ENCODE measurements around the gene MIEF2.

MIEF2 gene

DNA sequence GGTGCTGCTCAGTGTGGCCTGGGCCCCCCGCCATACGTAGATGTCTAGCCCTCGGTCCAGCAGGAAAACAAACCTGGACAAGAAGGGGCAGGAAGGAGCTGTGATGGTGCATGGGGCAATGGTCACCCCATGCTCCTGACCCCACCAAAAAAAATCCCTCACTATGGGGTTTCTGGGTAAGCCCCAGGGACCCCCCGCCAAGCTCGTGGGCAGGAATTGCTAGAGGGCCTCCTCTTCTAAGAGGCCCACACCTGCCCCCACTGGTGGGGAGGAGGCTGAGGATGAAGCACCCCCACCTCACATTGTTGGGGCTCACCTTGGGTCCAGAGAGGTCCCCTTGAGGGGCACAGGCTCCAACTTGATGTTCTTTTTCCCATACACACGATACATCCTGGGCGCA, 11.7 kb upstream of the MIEF2 start:
- TF ChIP-seq, protein P1, sequence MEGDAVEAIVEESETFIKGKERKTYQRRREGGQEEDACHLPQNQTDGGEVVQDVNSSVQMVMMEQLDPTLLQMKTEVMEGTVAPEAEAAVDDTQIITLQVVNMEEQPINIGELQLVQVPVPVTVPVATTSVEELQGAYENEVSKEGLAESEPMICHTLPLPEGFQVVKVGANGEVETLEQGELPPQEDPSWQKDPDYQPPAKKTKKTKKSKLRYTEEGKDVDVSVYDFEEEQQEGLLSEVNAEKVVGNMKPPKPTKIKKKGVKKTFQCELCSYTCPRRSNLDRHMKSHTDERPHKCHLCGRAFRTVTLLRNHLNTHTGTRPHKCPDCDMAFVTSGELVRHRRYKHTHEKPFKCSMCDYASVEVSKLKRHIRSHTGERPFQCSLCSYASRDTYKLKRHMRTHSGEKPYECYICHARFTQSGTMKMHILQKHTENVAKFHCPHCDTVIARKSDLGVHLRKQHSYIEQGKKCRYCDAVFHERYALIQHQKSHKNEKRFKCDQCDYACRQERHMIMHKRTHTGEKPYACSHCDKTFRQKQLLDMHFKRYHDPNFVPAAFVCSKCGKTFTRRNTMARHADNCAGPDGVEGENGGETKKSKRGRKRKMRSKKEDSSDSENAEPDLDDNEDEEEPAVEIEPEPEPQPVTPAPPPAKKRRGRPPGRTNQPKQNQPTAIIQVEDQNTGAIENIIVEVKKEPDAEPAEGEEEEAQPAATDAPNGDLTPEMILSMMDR (IDR thresholded peaks at IDR 0.05): no peak
- H3K27ac ChIP-seq: no peak overlapping the region

DNA sequence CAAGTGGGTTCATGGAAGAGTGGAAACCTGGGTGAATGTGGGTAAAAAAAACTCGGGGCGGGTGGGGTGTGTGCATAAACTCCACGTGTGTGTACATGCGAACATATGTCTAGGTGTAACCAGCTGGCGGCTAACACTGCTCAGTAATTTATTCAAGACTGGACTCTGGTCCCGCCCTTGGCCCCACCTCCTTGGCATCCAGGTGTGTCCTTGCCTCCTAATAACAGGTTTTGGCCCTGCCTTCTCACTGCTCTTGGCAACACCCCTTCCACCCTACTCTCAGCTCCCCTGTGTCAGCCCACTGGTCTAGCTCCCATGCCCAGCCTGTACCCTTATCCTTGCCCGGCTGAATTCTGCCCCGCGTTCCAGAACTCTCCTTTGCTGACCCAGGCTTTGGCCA, 10.2 kb upstream of the MIEF2 start:
- Histone ChIP-seq H3K9ac (no peak overlapping the region), H3K79me2 (peaks cover 23% of the 10 kb centered on the region), H3K36me3 (ENCODE audit: control insufficient read depth, insufficient read depth, low read length) (no peaks in the 10 kb centered on the region), H3K4me1 (no peaks in the 10 kb centered on the region), H3K4me2 (ENCODE audit: low read length) (no peak overlapping the region), H3K9me3 (ENCODE audit: control insufficient read depth, low read length) (no peaks in the 10 kb centered on the region), H3K27ac (no peak overlapping the region), H2AFZ (no peak overlapping the region), H3K27me3 (ENCODE audit: control insufficient read depth, insufficient read depth, low read length) (no peaks in the 10 kb centered on the region), H3K4me3 (ENCODE audit: low read depth, low read length) (no peak overlapping the region)
- TF ChIP-seq, protein P1 (IDR thresholded peaks at IDR 0.05): no peak

More for the DNA sequence above, 11.7 kb upstream of the MIEF2 start:
- Histone ChIP-seq H3K79me2 (peaks cover 13% of the 10 kb centered on the region), H3K9ac (no peak overlapping the region), H2AFZ (no peak overlapping the region), H3K4me2 (ENCODE audit: low read length) (no peak overlapping the region), H3K4me3 (ENCODE audit: low read depth, low read length) (no peak overlapping the region), H3K36me3 (ENCODE audit: control insufficient read depth, insufficient read depth, low read length) (no peaks in the 10 kb centered on the region), H3K27me3 (ENCODE audit: control insufficient read depth, insufficient read depth, low read length) (no peaks in the 10 kb centered on the region), H3K4me1 (no peaks in the 10 kb centered on the region), H3K9me3 (ENCODE audit: control insufficient read depth, low read length) (no peaks in the 10 kb centered on the region)

DNA sequence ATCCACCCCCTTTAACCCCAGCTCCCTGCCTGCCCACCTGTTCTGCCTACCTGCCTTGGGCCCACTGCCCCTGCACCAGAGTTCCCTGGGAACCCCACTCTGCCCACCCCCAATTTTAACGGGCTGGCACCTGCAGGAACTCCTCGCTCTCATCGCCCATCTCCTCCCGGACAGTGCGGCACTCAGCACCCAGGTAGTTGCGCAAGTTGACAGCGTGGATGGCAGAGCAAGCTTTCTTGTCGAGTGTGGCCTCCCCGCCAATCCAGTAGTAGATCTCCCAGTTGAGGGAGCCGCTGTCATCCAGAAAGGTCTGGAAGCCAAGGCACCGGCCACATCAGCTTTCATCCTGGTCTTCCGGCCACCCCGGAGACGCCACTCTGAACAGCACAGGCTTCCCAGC, 9.8 kb upstream of the MIEF2 start:
- H3K4me1 ChIP-seq: no peaks in the 10 kb centered on the region
- H3K79me2 ChIP-seq: peaks cover 26% of the 10 kb centered on the region
- H3K9me3 ChIP-seq (ENCODE audit: control insufficient read depth, low read length): no peaks in the 10 kb centered on the region
- no peaks in the 10 kb centered on the region for H3K27me3 ChIP-seq (ENCODE audit: control insufficient read depth, insufficient read depth, low read length)
- TF ChIP-seq, protein P1 (IDR thresholded peaks at IDR 0.05): no peak
- no peak overlapping the region for H3K4me3 ChIP-seq (ENCODE audit: low read depth, low read length)
- no peak overlapping the region for H3K27ac ChIP-seq
- no peaks in the 10 kb centered on the region for H3K36me3 ChIP-seq (ENCODE audit: control insufficient read depth, insufficient read depth, low read length)
- no peak overlapping the region for H3K4me2 ChIP-seq (ENCODE audit: low read length)
- H2AFZ ChIP-seq: no peak overlapping the region
- no peak overlapping the region for H3K9ac ChIP-seq

DNA sequence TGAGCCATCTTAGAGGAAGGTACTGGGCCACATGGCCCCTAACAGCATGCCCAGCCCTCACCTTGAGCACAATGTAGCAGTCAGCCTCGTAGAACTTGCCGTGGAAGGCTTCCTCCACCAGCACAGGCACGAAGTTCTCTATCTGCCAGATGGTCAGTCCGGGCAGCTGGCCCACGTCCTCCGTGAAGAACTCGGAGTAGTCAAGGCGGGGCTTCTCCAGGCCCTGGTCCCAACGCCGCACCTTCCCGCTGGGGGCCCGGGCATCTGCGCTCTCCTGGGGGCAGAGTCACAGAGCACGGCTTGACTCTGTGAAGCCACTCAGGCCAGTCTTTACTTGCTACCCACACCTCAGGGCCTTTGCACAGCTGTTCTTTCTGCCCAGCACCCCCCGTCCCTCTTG, 9.3 kb upstream of the MIEF2 start:
- H3K4me1 ChIP-seq: no peaks in the 10 kb centered on the region
- TF ChIP-seq, protein P1 (IDR thresholded peaks at IDR 0.05): no peak
- peaks cover 31% of the 10 kb centered on the region for H3K79me2 ChIP-seq
- no peak overlapping the region for H3K9ac ChIP-seq
- H3K27me3 ChIP-seq (ENCODE audit: control insufficient read depth, insufficient read depth, low read length): no peaks in the 10 kb centered on the region
- H3K36me3 ChIP-seq (ENCODE audit: control insufficient read depth, insufficient read depth, low read length): no peaks in the 10 kb centered on the region
- no peak overlapping the region for H3K27ac ChIP-seq
- H3K9me3 ChIP-seq (ENCODE audit: control insufficient read depth, low read length): no peaks in the 10 kb centered on the region
- H3K4me3 ChIP-seq (ENCODE audit: low read depth, low read length): no peak overlapping the region
- H2AFZ ChIP-seq: no peak overlapping the region
- H3K4me2 ChIP-seq (ENCODE audit: low read length): no peak overlapping the region

DNA sequence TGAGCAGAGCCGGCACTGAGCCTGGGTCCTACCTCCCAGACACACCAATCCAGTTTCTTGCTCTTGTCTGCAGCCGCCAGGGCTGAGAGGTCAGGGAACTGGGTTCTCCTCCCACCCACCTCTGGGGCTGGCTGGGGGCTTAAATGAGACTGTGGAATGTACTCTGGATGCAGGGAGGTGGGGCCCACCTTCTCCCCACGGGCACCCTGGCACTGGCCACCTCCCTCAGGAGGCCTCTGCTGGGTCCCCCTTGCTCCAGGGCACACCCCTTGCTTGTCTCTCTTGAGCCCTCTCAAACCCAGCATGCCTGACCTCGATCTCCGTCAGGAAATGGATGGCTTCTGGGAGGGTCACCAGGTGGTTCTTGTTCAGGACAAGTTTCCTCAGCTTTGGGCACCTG, 8.3 kb upstream of the MIEF2 start:
- TF ChIP-seq, protein P1 (IDR thresholded peaks at IDR 0.05): no peak
- H3K9ac ChIP-seq: no peak overlapping the region
- no peak overlapping the region for H3K4me2 ChIP-seq (ENCODE audit: low read length)
- no peaks in the 10 kb centered on the region for H3K36me3 ChIP-seq (ENCODE audit: control insufficient read depth, insufficient read depth, low read length)
- no peak overlapping the region for H3K4me3 ChIP-seq (ENCODE audit: low read depth, low read length)
- peaks cover 39% of the 10 kb centered on the region for H3K79me2 ChIP-seq
- peaks cover 6% of the 10 kb centered on the region for H3K4me1 ChIP-seq
- H3K27ac ChIP-seq: no peak overlapping the region
- H2AFZ ChIP-seq: no peak overlapping the region
- no peaks in the 10 kb centered on the region for H3K9me3 ChIP-seq (ENCODE audit: control insufficient read depth, low read length)
- no peaks in the 10 kb centered on the region for H3K27me3 ChIP-seq (ENCODE audit: control insufficient read depth, insufficient read depth, low read length)
